GDM1 (cell line): Measurements from ENCODE around the gene MAP3K4.

Source experiments
- DNase-seq: peaks from one replicate; lab custom pipeline; 2025; lab: John Stamatoyannopoulos, UW

Gene MAP3K4

GRCh38 chr6:161125591-161125990 is 134.0 kb downstream of the MAP3K4 start:
- DNase-seq = no peak

GRCh38 chr6:161127071-161127740 is 135.6 kb downstream of the MAP3K4 start:
- no peak for DNase-seq

GRCh38 chr6:161128230-161128629 is 136.7 kb downstream of the MAP3K4 start:
- DNase-seq = no peak

- DNase-seq = no peak
These were observed 137.2 kb downstream of the MAP3K4 start for GRCh38 chr6:161128680-161129196.

GRCh38 chr6:161130541-161130940 is 139.0 kb downstream of the MAP3K4 start:
- DNase-seq = no peak

GRCh38 chr6:161130967-161131766 is 139.6 kb downstream of the MAP3K4 start:
- DNase-seq = no peak

- no peak for DNase-seq
These were observed 140.8 kb downstream of the MAP3K4 start for GRCh38 chr6:161132384-161132783.

- DNase-seq = no peak
These were observed 142.4 kb downstream of the MAP3K4 start for GRCh38 chr6:161133963-161134362.

GRCh38 chr6:161134550-161135298 is 143.2 kb downstream of the MAP3K4 start:
- no peak for DNase-seq

- DNase-seq = no peak
These were observed 144.4 kb downstream of the MAP3K4 start for GRCh38 chr6:161135695-161136591.

GRCh38 chr6:161136655-161137054 is 145.1 kb downstream of the MAP3K4 start:
- no peak for DNase-seq

GRCh38 chr6:161137320-161137719 is 145.8 kb downstream of the MAP3K4 start:
- no peak for DNase-seq

- DNase-seq = no peak
These were observed 146.4 kb downstream of the MAP3K4 start for GRCh38 chr6:161137839-161138542.

GRCh38 chr6:161138543-161139303 is 147.2 kb downstream of the MAP3K4 start:
- DNase-seq = no peak

- DNase-seq = no peak
These were observed 147.8 kb downstream of the MAP3K4 start for GRCh38 chr6:161139304-161139765.

- no peak for DNase-seq
These were observed 148.4 kb downstream of the MAP3K4 start for GRCh38 chr6:161139766-161140553.

GRCh38 chr6:161140554-161140875 is 148.9 kb downstream of the MAP3K4 start:
- DNase-seq = no peak

- no peak for DNase-seq
These were observed 149.6 kb downstream of the MAP3K4 start for GRCh38 chr6:161141173-161141572.

GRCh38 chr6:161142957-161143296 is 151.4 kb downstream of the MAP3K4 start:
- no peak for DNase-seq
